Measurements from ENCODE around the gene AOC1. TPM values are rescaled to one million over a fixed set of nuclear protein-coding genes. Genes with fewer than 3 reads are reported as not detected.

Gene AOC1
- total RNA-seq, 1 experiment from 2014 or later, result 0.17 TPM

GRCh38 chr7:150835702-150836280 is 16.5 kb upstream of the AOC1 start:
- no peak for DNase-seq (ENCODE audit: low read depth)

- no peak for DNase-seq (ENCODE audit: low read depth)
These were observed 13.2 kb upstream of the AOC1 start for GRCh38 chr7:150838965-150839650.

GRCh38 chr7:150842018-150842417 is 10.3 kb upstream of the AOC1 start:
- no peak for DNase-seq (ENCODE audit: low read depth)

- no peak for DNase-seq (ENCODE audit: low read depth)
These were observed 9.6 kb upstream of the AOC1 start for GRCh38 chr7:150842716-150843115.

GRCh38 chr7:150845421-150845861 is 6.9 kb upstream of the AOC1 start:
- DNase-seq (ENCODE audit: low read depth), result no peak

- DNase-seq (ENCODE audit: low read depth), result no peak
These were observed 5.8 kb upstream of the AOC1 start for GRCh38 chr7:150846291-150847115.

GRCh38 chr7:150847536-150847935 is 4.8 kb upstream of the AOC1 start:
- no peak for DNase-seq (ENCODE audit: low read depth)

- no peak for DNase-seq (ENCODE audit: low read depth)
These were observed 4.2 kb upstream of the AOC1 start for GRCh38 chr7:150848111-150848510.

- no peak for DNase-seq (ENCODE audit: low read depth)
These were observed 3.7 kb upstream of the AOC1 start for GRCh38 chr7:150848561-150849115.

GRCh38 chr7:150849204-150849775 is 3.0 kb upstream of the AOC1 start:
- DNase-seq (ENCODE audit: low read depth), result no peak

GRCh38 chr7:150850273-150850672 is 2.0 kb upstream of the AOC1 start:
- DNase-seq (ENCODE audit: low read depth), result no peak

- no peak for DNase-seq (ENCODE audit: low read depth)
These were observed 586 bp upstream of the AOC1 start for GRCh38 chr7:150851492-150852370.

- no peak for DNase-seq (ENCODE audit: low read depth)
These were observed 2.0 kb downstream of the AOC1 start for GRCh38 chr7:150854066-150855000.

GRCh38 chr7:150855046-150855445 is 2.7 kb downstream of the AOC1 start:
- DNase-seq (ENCODE audit: low read depth), result no peak

GRCh38 chr7:150855476-150856302 is 3.4 kb downstream of the AOC1 start:
- DNase-seq (ENCODE audit: low read depth), result no peak

GRCh38 chr7:150856303-150857275 is 4.3 kb downstream of the AOC1 start:
- no peak for DNase-seq (ENCODE audit: low read depth)

- DNase-seq (ENCODE audit: low read depth), result no peak
These were observed 5.1 kb downstream of the AOC1 start for GRCh38 chr7:150857276-150858055.
